ENCODE measurements around the gene MRPL37.
"Not testable (repeated sequence)": the region's sequence is repeated elsewhere in the genome, so short reads cannot be mapped to it uniquely, and the experiment has no call there.

MRPL37 gene

GRCh38 chr1:54160351-54160750 lies 39.6 kb upstream of the MRPL37 start:
- Histone ChIP-seq H3K27ac (no peak overlapping the region), H3K9ac (no peak overlapping the region), H2AFZ (no peak overlapping the region), H3K4me3 (ENCODE audit: low read depth, low read length) (no peak overlapping the region), H3K27me3 (ENCODE audit: control insufficient read depth, insufficient read depth, low read length) (no peaks in the 10 kb centered on the region), H3K4me1 (no peaks in the 10 kb centered on the region), H3K36me3 (ENCODE audit: control insufficient read depth, insufficient read depth, low read length) (no peaks in the 10 kb centered on the region), H3K79me2 (no peaks in the 10 kb centered on the region), H3K4me2 (ENCODE audit: low read length) (no peak overlapping the region), H3K9me3 (ENCODE audit: control insufficient read depth, low read length) (no peaks in the 10 kb centered on the region)
- TF ChIP-seq, protein P1, sequence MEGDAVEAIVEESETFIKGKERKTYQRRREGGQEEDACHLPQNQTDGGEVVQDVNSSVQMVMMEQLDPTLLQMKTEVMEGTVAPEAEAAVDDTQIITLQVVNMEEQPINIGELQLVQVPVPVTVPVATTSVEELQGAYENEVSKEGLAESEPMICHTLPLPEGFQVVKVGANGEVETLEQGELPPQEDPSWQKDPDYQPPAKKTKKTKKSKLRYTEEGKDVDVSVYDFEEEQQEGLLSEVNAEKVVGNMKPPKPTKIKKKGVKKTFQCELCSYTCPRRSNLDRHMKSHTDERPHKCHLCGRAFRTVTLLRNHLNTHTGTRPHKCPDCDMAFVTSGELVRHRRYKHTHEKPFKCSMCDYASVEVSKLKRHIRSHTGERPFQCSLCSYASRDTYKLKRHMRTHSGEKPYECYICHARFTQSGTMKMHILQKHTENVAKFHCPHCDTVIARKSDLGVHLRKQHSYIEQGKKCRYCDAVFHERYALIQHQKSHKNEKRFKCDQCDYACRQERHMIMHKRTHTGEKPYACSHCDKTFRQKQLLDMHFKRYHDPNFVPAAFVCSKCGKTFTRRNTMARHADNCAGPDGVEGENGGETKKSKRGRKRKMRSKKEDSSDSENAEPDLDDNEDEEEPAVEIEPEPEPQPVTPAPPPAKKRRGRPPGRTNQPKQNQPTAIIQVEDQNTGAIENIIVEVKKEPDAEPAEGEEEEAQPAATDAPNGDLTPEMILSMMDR (IDR thresholded peaks at IDR 0.05) = no peak

DNA sequence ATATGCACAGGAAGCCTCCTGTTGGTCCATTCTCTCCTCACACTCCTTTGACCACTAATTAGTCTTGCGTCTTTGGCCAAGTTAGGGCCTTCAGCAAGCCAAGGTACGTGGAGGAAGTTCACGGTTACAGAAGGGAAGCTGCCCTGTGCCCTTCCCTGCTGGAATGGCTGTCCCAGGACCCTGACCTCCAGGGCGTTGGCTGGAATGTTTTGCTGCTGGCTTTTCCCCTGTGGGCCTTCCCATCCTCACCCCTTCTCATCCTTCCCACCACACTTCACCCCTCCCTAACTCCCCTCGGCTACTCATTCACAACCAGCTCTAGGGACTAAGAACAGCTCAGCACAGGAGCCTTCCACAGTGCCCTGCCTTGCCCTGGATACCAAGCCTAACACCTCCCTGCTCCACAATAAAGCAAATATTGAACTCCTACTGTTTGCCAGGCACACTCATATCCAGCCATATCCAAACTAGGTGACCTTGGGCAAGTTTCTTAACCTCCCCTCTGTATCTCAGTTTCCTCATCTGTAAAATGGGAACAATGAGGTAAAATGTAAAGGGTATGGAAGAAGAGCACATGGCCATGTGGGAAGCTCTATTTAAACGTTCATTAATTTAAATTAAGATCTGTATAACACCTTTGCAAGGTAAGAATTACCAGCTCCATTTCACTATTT lies 38.3 kb upstream of the MRPL37 start:
- TF ChIP-seq, protein P1 (IDR thresholded peaks at IDR 0.05) = no peak
- Histone ChIP-seq H3K36me3 (ENCODE audit: control insufficient read depth, insufficient read depth, low read length) (no peaks in the 10 kb centered on the region), H3K4me2 (ENCODE audit: low read length) (no peak overlapping the region), H2AFZ (no peak overlapping the region), H3K27ac (no peak overlapping the region), H3K9ac (no peak overlapping the region), H3K4me1 (no peaks in the 10 kb centered on the region), H3K79me2 (no peaks in the 10 kb centered on the region), H3K27me3 (ENCODE audit: control insufficient read depth, insufficient read depth, low read length) (no peaks in the 10 kb centered on the region), H3K4me3 (ENCODE audit: low read depth, low read length) (no peak overlapping the region), H3K9me3 (ENCODE audit: control insufficient read depth, low read length) (no peaks in the 10 kb centered on the region)

DNA sequence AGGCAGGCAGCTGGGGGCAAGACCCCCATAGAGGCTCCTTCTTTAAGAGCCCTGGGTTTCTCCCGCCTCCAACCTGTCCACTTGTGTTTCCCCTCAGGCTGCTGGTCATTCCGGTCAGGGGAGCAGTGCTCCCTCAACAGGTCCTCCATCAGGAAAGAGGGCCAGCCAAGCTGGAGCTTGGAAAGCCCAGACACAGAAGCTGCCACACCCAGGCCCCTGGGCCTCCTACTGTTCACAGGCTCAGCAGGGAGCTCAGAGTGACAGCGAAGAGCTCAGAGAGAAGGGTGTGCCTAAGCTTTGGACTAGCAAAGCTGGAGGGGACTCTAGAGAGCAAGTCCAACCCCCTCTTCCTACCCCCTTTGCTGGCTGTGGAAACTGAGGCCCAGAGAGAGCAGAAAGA lies 36.9 kb upstream of the MRPL37 start:
- H3K27me3 ChIP-seq (ENCODE audit: control insufficient read depth, insufficient read depth, low read length) = no peaks in the 10 kb centered on the region

GRCh38 chr1:54163573-54163972 lies 36.4 kb upstream of the MRPL37 start:
- no peaks in the 10 kb centered on the region for H3K79me2 ChIP-seq
- no peak overlapping the region for H3K4me2 ChIP-seq (ENCODE audit: low read length)
- no peak overlapping the region for H3K27ac ChIP-seq
- H2AFZ ChIP-seq = no peak overlapping the region
- H3K4me3 ChIP-seq (ENCODE audit: low read depth, low read length) = no peak overlapping the region
- H3K27me3 ChIP-seq (ENCODE audit: control insufficient read depth, insufficient read depth, low read length) = no peaks in the 10 kb centered on the region
- H3K4me1 ChIP-seq = no peaks in the 10 kb centered on the region
- H3K36me3 ChIP-seq (ENCODE audit: control insufficient read depth, insufficient read depth, low read length) = no peaks in the 10 kb centered on the region
- no peak overlapping the region for H3K9ac ChIP-seq
- no peaks in the 10 kb centered on the region for H3K9me3 ChIP-seq (ENCODE audit: control insufficient read depth, low read length)
- TF ChIP-seq, protein P1 (IDR thresholded peaks at IDR 0.05) = no peak

More for the DNA sequence above, 36.9 kb upstream of the MRPL37 start:
- TF ChIP-seq, protein P1 (IDR thresholded peaks at IDR 0.05) = no peak
- Histone ChIP-seq H3K4me1 (no peaks in the 10 kb centered on the region), H3K9ac (no peak overlapping the region), H3K27ac (no peak overlapping the region), H3K79me2 (no peaks in the 10 kb centered on the region), H3K4me3 (ENCODE audit: low read depth, low read length) (no peak overlapping the region), H3K4me2 (ENCODE audit: low read length) (no peak overlapping the region), H3K36me3 (ENCODE audit: control insufficient read depth, insufficient read depth, low read length) (no peaks in the 10 kb centered on the region), H3K9me3 (ENCODE audit: control insufficient read depth, low read length) (no peaks in the 10 kb centered on the region), H2AFZ (no peak overlapping the region)

DNA sequence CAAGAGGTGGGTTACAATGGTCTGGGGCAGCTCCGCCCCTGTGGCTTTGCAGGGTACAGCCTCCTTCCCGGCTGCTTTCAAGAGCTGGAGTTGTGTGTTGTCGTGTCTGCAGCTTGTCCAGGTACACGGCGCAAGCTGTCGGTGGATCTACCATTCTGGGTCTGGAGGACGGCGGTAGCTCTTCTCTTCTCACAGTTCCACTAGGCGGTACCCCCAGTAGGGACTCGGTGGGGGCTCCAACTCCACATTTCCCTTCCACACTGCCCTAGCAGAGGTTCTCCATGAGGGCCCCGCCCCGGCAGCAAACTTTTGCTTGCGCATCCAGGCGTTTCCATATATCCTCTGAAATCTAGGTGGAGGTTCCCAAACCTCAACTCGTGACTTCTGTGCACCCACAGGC lies 34.8 kb upstream of the MRPL37 start:
- no peak overlapping the region for H3K4me2 ChIP-seq (ENCODE audit: low read length)
- TF ChIP-seq, protein P1 (IDR thresholded peaks at IDR 0.05) = no peak

GRCh38 chr1:54166357-54166756 lies 33.6 kb upstream of the MRPL37 start:
- not testable (repeated sequence) for H3K4me1 ChIP-seq; H3K27ac ChIP-seq; H3K36me3 ChIP-seq (ENCODE audit: control insufficient read depth, insufficient read depth, low read length); H3K27me3 ChIP-seq (ENCODE audit: control insufficient read depth, insufficient read depth, low read length); H3K9me3 ChIP-seq (ENCODE audit: control insufficient read depth, low read length); H3K4me3 ChIP-seq (ENCODE audit: low read depth, low read length); H3K79me2 ChIP-seq; H3K9ac ChIP-seq; H2AFZ ChIP-seq; H3K4me2 ChIP-seq (ENCODE audit: low read length)

More for the DNA sequence above, 34.8 kb upstream of the MRPL37 start:
- no peak overlapping the region for H2AFZ ChIP-seq
- H3K79me2 ChIP-seq = no peaks in the 10 kb centered on the region
- no peak overlapping the region for H3K4me3 ChIP-seq (ENCODE audit: low read depth, low read length)
- no peaks in the 10 kb centered on the region for H3K9me3 ChIP-seq (ENCODE audit: control insufficient read depth, low read length)
- no peak overlapping the region for H3K9ac ChIP-seq
- H3K4me1 ChIP-seq = no peaks in the 10 kb centered on the region
- H3K36me3 ChIP-seq (ENCODE audit: control insufficient read depth, insufficient read depth, low read length) = no peaks in the 10 kb centered on the region
- H3K27me3 ChIP-seq (ENCODE audit: control insufficient read depth, insufficient read depth, low read length) = no peaks in the 10 kb centered on the region
- no peak overlapping the region for H3K27ac ChIP-seq

Data from parathyroid adenoma (tissue), 2 donors.